OCI-LY3 (cell line): Measurements from ENCODE around the gene DNAH1.
"Not testable (repeated sequence)": the region's sequence is repeated elsewhere in the genome, so short reads cannot be mapped to it uniquely, and the experiment has no call there.

Experiments
- CTCF ChIP-seq: fragments of 200-600, 300-600 bp; sonication (generic); IDR thresholded peaks from 2 replicates; pipeline ENCODE4 v1.5.1; 2014; ENCODE audit warnings: antibody characterized with exemption, low read length, low read depth
- EZH2phosphoT487 ChIP-seq: fragments of 200-600 bp; shearing (Covaris generic); IDR thresholded peaks from 2 replicates; pipeline ENCODE4 v1.6.1; 2018; ENCODE audit warnings: antibody characterized with exemption, mixed run types, low read depth

- not testable (repeated sequence) for TF ChIP-seq CTCF, EZH2phosphoT487
Measured at GRCh38 chr3:52272172-52272571, 43.9 kb upstream of the DNAH1 start.
